Kidney (tissue), 14 donors: ENCODE measurements around the gene RASL12. TPM values are rescaled to one million over a fixed set of nuclear protein-coding genes. Genes with fewer than 3 reads are reported as not detected.

Experiments
- DNase-seq, 5 donors: peaks; one replicate each; pipeline ENCODE4 v3.0.0-alpha.2; 2013 to 2020
- FAIRE-seq: peaks from 2 replicates; lab custom pipeline; 2012; peaks lifted over from hg19 to GRCh38; lab: Jason Lieb, UNC
- H3K27ac ChIP-seq, 2 donors: one replicate each; pipeline ENCODE4 v1.7.0; 2013; ENCODE audit warnings: low read depth in 2 of 2, low read length in 2 of 2, inconsistent platforms in 1 of 2
- H3K27me3 ChIP-seq: one replicate; pipeline ENCODE4 v1.7.1; 2013; ENCODE audit warnings: low read length, inconsistent platforms; ENCODE audit not compliant: control insufficient read depth, insufficient read depth
- H3K36me3 ChIP-seq, 3 donors: one replicate each; pipeline versions ENCODE4 v1.7.0 to v1.7.1; 2013; ENCODE audit warnings: low read length in 3 of 3, control low read depth in 1 of 3, inconsistent platforms in 1 of 3; ENCODE audit not compliant: insufficient read depth in 3 of 3, control insufficient read depth in 2 of 3
- H3K4me1 ChIP-seq, 3 donors: one replicate each; pipeline versions ENCODE4 v1.7.0 to v1.7.1; 2013; ENCODE audit warnings: low read length in 3 of 3, inconsistent platforms in 1 of 3, low read depth in 1 of 3; ENCODE audit not compliant: control insufficient read depth in 2 of 3, insufficient read depth in 2 of 3
- H3K4me3 ChIP-seq, 3 donors: one replicate each; pipeline versions ENCODE4 v1.7.0 to v1.8.1; 2013; ENCODE audit warnings: low read length in 3 of 3, control low read depth in 1 of 3, inconsistent platforms in 1 of 3
- H3K9ac ChIP-seq, 3 donors: one replicate each; pipeline versions ENCODE4 v1.7.0 to v1.7.1; 2013; ENCODE audit warnings: low read length in 3 of 3, control low read depth in 1 of 3, inconsistent platforms in 1 of 3
- H3K9me3 ChIP-seq, 3 donors: one replicate each; pipeline versions ENCODE4 v1.7.0 to v1.7.1; 2013; ENCODE audit warnings: low read length in 3 of 3, control low read depth in 1 of 3, inconsistent platforms in 1 of 3; ENCODE audit not compliant: control insufficient read depth in 2 of 3, insufficient read depth in 1 of 3
- intact Hi-C: fragments of 100-400 bp; cut with DNase I; formaldehyde crosslinking; loops from one replicate; pipeline ENCODE4 v1.11.1; 2022
- polyA plus RNA-seq: library from polyadenylated mRNA; stranded (reverse); fragments of 350-450 nt; fragmentation: Illumina TruSeq; extraction: RNeasy Lipid Tissue Mini Kit (QIAGEN cat#74804); gene quantifications from one replicate; pipeline ENCODE4 v1.2.3, GENCODE V29; 2014; ENCODE audit warnings: low read depth, low replicate concordance; ENCODE audit not compliant: insufficient read depth
- total RNA-seq: library from RNA; stranded (reverse); fragmentation: NEBNext Ultra II Directional; extraction: Animal tissue kit (Norgen Biotek cat#: 25700); gene quantifications from one replicate; pipeline ENCODE4 v1.2.1, GENCODE V29; 2021
- TF ChIP-seq, protein P1 (sequence below): IDR thresholded peaks from 3 replicates; pipeline ENCODE4 v1.5.1; 2012; ENCODE audit warnings: mild to moderate bottlenecking, moderate library complexity, borderline replicate concordance; ENCODE audit not compliant: insufficient read depth; ENCODE audit errors: extremely low read depth
- donor health status: control.
- donor health status: control.
- donor health status: control.
- donor health status: control.
- donor health status: control.
- donor health status: DM: yes; HTN: yes; CAD: no.
- donor health status: Normal renal cell carcinoma (clear cell type).

Gene RASL12
- total and polyA plus RNA-seq, 2 donors from 2014 or later: 6.7 to 7.6 TPM

DNA sequence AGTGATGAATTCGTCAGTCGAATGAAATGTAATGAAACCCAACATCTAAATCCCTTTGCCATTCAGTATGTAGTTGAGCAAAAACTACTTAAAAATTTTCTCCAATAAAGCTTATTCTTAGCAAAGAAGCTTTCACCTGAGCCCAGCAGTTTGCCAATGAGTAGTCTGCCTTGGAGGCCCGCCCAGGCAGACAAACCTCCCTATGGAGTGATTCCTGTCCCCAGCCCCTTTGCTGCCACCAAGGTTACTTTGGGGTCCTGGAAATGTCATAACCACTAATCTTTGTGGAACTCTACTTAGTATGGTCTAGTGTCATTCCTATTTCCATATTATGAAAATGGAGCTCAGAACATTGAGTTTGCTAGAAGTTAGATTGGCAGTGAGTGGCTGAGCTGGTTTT, 35.1 kb upstream of the RASL12 start:
- Histone ChIP-seq H3K4me1 (peaks cover 0 to 4% (median 0%) of the 10 kb centered on the region in 3 donors), H3K9me3 (no peaks in the 10 kb centered on the region), H3K9ac (no peak overlapping the region), H3K4me3 (no peak overlapping the region), H3K36me3 (peaks cover 2 to 17% (median 16%) of the 10 kb centered on the region in 3 donors), H3K27me3 (no peaks in the 10 kb centered on the region), H3K27ac (no peak overlapping the region)
- DNase-seq (no peak), FAIRE-seq (no peak)
- TF ChIP-seq, protein P1, sequence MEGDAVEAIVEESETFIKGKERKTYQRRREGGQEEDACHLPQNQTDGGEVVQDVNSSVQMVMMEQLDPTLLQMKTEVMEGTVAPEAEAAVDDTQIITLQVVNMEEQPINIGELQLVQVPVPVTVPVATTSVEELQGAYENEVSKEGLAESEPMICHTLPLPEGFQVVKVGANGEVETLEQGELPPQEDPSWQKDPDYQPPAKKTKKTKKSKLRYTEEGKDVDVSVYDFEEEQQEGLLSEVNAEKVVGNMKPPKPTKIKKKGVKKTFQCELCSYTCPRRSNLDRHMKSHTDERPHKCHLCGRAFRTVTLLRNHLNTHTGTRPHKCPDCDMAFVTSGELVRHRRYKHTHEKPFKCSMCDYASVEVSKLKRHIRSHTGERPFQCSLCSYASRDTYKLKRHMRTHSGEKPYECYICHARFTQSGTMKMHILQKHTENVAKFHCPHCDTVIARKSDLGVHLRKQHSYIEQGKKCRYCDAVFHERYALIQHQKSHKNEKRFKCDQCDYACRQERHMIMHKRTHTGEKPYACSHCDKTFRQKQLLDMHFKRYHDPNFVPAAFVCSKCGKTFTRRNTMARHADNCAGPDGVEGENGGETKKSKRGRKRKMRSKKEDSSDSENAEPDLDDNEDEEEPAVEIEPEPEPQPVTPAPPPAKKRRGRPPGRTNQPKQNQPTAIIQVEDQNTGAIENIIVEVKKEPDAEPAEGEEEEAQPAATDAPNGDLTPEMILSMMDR: no peak
- intact Hi-C loops: no loop called here

DNA sequence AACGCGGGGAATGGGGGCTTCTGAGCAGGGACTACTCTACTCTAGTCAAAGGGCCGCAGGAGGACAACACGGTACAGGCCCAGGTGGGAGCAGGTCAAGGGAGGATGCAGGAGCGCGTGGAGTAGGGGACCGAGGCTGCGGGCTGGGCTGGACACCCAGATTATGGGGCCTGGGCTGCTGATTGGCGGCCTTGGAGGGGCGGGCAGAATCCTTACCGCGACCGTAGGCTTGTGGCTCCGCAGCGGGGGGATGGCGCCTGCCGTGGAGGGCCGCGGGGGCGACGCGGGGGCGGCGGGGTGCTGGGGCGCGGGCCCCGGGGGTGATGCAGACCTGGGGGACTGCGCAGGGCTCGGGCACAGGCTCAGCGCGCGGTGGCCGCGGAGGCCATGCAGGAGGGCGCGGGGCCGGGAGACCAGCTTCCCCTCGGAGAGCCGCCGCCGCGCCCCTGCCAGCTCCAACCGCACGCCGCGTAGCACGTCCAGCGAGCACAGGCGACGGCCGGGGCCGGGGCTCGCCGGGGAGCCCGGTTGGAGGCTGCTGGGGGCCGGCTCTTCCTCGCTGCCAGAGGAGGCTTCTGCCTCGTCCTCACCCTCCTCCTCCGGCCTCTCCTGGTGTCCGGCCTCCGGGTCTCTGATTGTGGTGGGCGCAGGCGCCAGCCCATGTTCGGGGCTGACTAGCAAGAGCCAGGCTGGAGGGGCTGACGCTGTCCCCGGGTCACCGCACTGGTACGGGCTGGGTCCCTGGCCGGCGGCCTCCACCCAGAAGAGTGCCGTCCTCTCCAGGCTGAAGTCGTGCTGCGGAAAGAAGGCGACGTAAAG, 34.3 kb upstream of the RASL12 start:
- peak in 2 of 5 donors; percentile 36 to 78 for DNase-seq
- no peaks in the 10 kb centered on the region for H3K9me3 ChIP-seq
- H3K4me1 ChIP-seq: peaks cover 0 to 4% (median 0%) of the 10 kb centered on the region in 3 donors
- no peak overlapping the region for H3K4me3 ChIP-seq
- intact Hi-C loops: no loop called here
- H3K27ac ChIP-seq: no peak overlapping the region
- H3K27me3 ChIP-seq: no peaks in the 10 kb centered on the region
- H3K36me3 ChIP-seq: peaks cover 2 to 21% (median 16%) of the 10 kb centered on the region in 3 donors
- TF ChIP-seq, protein P1: no peak
- H3K9ac ChIP-seq: no peak overlapping the region
- FAIRE-seq: no peak

DNA sequence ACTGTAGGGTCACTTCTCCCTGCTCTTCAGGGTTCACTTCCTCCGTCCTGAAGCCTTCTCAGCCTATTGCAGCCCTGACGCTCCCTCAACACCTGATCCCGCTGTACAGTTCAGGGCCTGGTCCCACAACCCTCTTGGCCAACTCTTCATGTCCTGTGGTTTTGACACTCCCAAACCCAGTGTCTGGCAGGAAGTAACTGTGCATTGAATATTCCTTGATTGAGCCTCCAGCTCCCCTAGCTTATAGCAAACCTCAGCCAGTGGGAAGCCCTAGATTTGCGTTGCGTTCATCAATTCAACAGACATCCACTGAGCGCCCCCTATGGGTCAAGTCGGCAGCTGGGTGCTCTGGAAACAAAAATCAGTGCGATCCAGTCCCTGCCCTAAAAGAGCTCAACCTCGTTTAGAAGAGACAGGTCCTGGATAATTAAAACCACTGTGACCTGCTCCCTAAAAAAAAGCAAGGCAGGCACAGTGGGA, 33.7 kb upstream of the RASL12 start:
- H3K27me3 ChIP-seq: no peaks in the 10 kb centered on the region
- no peak for FAIRE-seq
- peaks cover 2 to 21% (median 16%) of the 10 kb centered on the region in 3 donors for H3K36me3 ChIP-seq

More for the DNA sequence above, 33.7 kb upstream of the RASL12 start:
- H3K9ac ChIP-seq: no peak overlapping the region
- no peak overlapping the region for H3K4me3 ChIP-seq
- intact Hi-C loops: no loop called here
- H3K9me3 ChIP-seq: no peaks in the 10 kb centered on the region
- H3K4me1 ChIP-seq: peaks cover 0 to 4% (median 0%) of the 10 kb centered on the region in 3 donors
- TF ChIP-seq, protein P1: peak; percentile 61
- H3K27ac ChIP-seq: no peak overlapping the region
- DNase-seq: peak in 4 of 5 donors; percentile 89 to 93 (median 92)
